GM23338 (cell line): ENCODE measurements around the gene CHN1. TPM values are rescaled to one million over a fixed set of nuclear protein-coding genes. Genes with fewer than 3 reads are reported as not detected.

Source experiments
- ATAC-seq: fragments of 200-7000 bp; cut with Tn5 transposase; 3 replicates; pipeline ENCODE4 v1.9.1; 2020
- DNase-seq: peaks from one replicate; pipeline ENCODE4 v3.0.0-alpha.2; 2015; ENCODE audit warnings: low spot score
- H2AFZ ChIP-seq: fragments of 200-600 bp; sonication (generic); 2 replicates; pipeline ENCODE4 v1.8.0; 2016; ENCODE audit warnings: antibody characterized with exemption, mild to moderate bottlenecking, moderate library complexity
- H3F3A ChIP-seq: fragments of 200-600 bp; sonication (generic); replicated peaks from 2 replicates; pipeline ENCODE4 v1.8.0; 2017; ENCODE audit warnings: antibody characterized with exemption, mixed run types, low read depth
- H3K27ac ChIP-seq: fragments of 200-600 bp; sonication (generic); 2 replicates; pipeline ENCODE4 v1.6.1; 2016; ENCODE audit warnings: low read depth
- H3K27me3 ChIP-seq: fragments of 200-600 bp; sonication (generic); 2 replicates; pipeline ENCODE4 v1.8.0; 2016; ENCODE audit warnings: mild to moderate bottlenecking, mixed run types, moderate library complexity; ENCODE audit not compliant: insufficient read depth
- H3K36me3 ChIP-seq: fragments of 200-600 bp; sonication (generic); 2 replicates; pipeline ENCODE4 v1.8.0; 2016; ENCODE audit warnings: mild to moderate bottlenecking; ENCODE audit not compliant: insufficient read depth
- H3K4me1 ChIP-seq: fragments of 200-600 bp; sonication (generic); 2 replicates; pipeline ENCODE4 v1.8.0; 2016; ENCODE audit warnings: mild to moderate bottlenecking, moderate library complexity; ENCODE audit not compliant: insufficient read depth
- H3K4me2 ChIP-seq: fragments of 200-600 bp; sonication (generic); 2 replicates; pipeline ENCODE4 v1.7.1; 2017; ENCODE audit warnings: mixed run types
- H3K4me3 ChIP-seq: fragments of 200-600 bp; sonication (generic); 2 replicates; pipeline ENCODE4 v1.6.1; 2016; ENCODE audit warnings: mixed run types
- H3K79me2 ChIP-seq: fragments of 200-600 bp; sonication (generic); replicated peaks from 2 replicates; pipeline ENCODE4 v1.8.0; 2017; ENCODE audit warnings: mild to moderate bottlenecking; ENCODE audit not compliant: insufficient read depth
- H3K9me2 ChIP-seq: fragments of 200-600 bp; sonication (generic); 2 replicates; pipeline ENCODE4 v1.8.0; 2017; ENCODE audit not compliant: insufficient read depth
- H4K20me1 ChIP-seq: fragments of 200-600 bp; sonication (generic); replicated peaks from 2 replicates; pipeline ENCODE4 v1.8.0; 2017; ENCODE audit warnings: mild to moderate bottlenecking; ENCODE audit not compliant: insufficient read depth
- H3K27ac Mint-ChIP-seq: 2 replicates; pipeline ENCODE4 v1.8.0; 2020; ENCODE audit warnings: inconsistent platforms, mild to moderate bottlenecking, moderate library complexity, mixed read lengths
- H3K27me3 Mint-ChIP-seq: 3 replicates; pipeline ENCODE4 v1.8.0; 2022; ENCODE audit warnings: low read depth, mild to moderate bottlenecking, moderate library complexity, mixed read lengths, inconsistent platforms; ENCODE audit not compliant: insufficient read depth, poor library complexity
- H3K36me3 Mint-ChIP-seq: 3 replicates; pipeline ENCODE4 v1.8.0; 2021; ENCODE audit warnings: low read depth, mild to moderate bottlenecking, inconsistent platforms, moderate library complexity, mixed read lengths
- H3K4me1 Mint-ChIP-seq: 3 replicates; pipeline ENCODE4 v1.8.0; 2020; ENCODE audit warnings: mild to moderate bottlenecking, inconsistent platforms, mixed read lengths
- H3K4me3 Mint-ChIP-seq: 3 replicates; pipeline ENCODE4 v1.8.0; 2021; ENCODE audit warnings: moderate library complexity, mild to moderate bottlenecking, inconsistent platforms, mixed read lengths
- H3K9me3 Mint-ChIP-seq: 3 replicates; pipeline ENCODE4 v1.8.0; 2020; ENCODE audit warnings: moderate library complexity, mild to moderate bottlenecking, inconsistent platforms, mixed read lengths
- CREB1 ChIP-seq: fragments of 250-450 bp; sonication (Bioruptor Pico); IDR thresholded peaks from 2 replicates; pipeline ENCODE4 v1.5.0; 2020; ENCODE audit warnings: low read depth, mild to moderate bottlenecking, moderate library complexity
- EZH2 ChIP-seq: fragments of 200-600 bp; sonication (generic); IDR thresholded peaks from one replicate; pipeline ENCODE4 v1.8.0; 2017; ENCODE audit warnings: antibody characterized with exemption, mild to moderate bottlenecking, low read depth; ENCODE audit not compliant: unreplicated experiment
- EZH2phosphoT487 ChIP-seq: fragments of 200-600 bp; sonication (generic); IDR thresholded peaks from one replicate; pipeline ENCODE4 v1.8.1; 2018; ENCODE audit warnings: antibody characterized with exemption; ENCODE audit not compliant: unreplicated experiment
- JUNB ChIP-seq: IDR thresholded peaks from one replicate; pipeline ENCODE4 v1.6.1; 2016; ENCODE audit warnings: antibody characterized with exemption; ENCODE audit not compliant: unreplicated experiment
- NANOG ChIP-seq: IDR thresholded peaks from 2 replicates; pipeline ENCODE4 v1.6.1; 2016; ENCODE audit warnings: antibody characterized with exemption, borderline replicate concordance
- POLR2AphosphoS5 ChIP-seq: IDR thresholded peaks from 2 replicates; pipeline ENCODE4 v1.6.1; 2016; ENCODE audit warnings: antibody characterized with exemption, low read depth
- STAT1 ChIP-seq: IDR thresholded peaks from one replicate; pipeline ENCODE4 v1.6.1; 2016; ENCODE audit warnings: antibody characterized with exemption; ENCODE audit not compliant: unreplicated experiment
- ZNF114 ChIP-seq: fragments of 250-450 bp; sonication (Bioruptor Pico); IDR thresholded peaks from 2 replicates; pipeline ENCODE4 v1.5.0; 2020; ENCODE audit warnings: mild to moderate bottlenecking, moderate library complexity
- ZNF331 ChIP-seq: fragments of 250-450 bp; sonication (Bioruptor Pico); IDR thresholded peaks from 2 replicates; pipeline ENCODE4 v1.5.0; 2020; ENCODE audit warnings: low read depth, mild to moderate bottlenecking, moderate library complexity
- polyA plus RNA-seq: library from polyadenylated mRNA; unstranded; fragments of >200 nt; fragmentation: Nextera tagmentation; extraction: Ambion mirVana; gene quantifications from 2 replicates; pipeline ENCODE4 v1.2.1, GENCODE V29; 2016
- total RNA-seq: library from RNA; depleted of rRNA; stranded (reverse); fragments of >200 nt; shearing (Covaris generic); gene quantifications from 2 replicates; pipeline ENCODE4 v1.2.3, GENCODE V29; 2014
- TF ChIP-seq, protein P1 (sequence below): fragments of 250-450 bp; sonication (Bioruptor Pico); IDR thresholded peaks from 2 replicates; pipeline ENCODE4 v1.5.0; 2020; ENCODE audit warnings: mild to moderate bottlenecking, moderate library complexity
- TF ChIP-seq, protein P2 (sequence below), 2 experiments: fragments of 200-600 bp in 1 of 2; sonication (generic) in 1 of 2; conservative IDR thresholded peaks; 2 replicates each; pipeline versions ENCODE4 v1.5.1 to v1.6.1; 2016 to 2017; ENCODE audit warnings: antibody characterized with exemption in 2 of 2, low read depth in 2 of 2, mild to moderate bottlenecking in 2 of 2, moderate library complexity in 1 of 2
- TF ChIP-seq, protein P3 (sequence below): IDR thresholded peaks from one replicate; pipeline ENCODE4 v1.6.1; 2018; ENCODE audit warnings: antibody characterized with exemption; ENCODE audit not compliant: unreplicated experiment
- TF ChIP-seq, protein P4 (sequence below): IDR thresholded peaks from 2 replicates; pipeline ENCODE4 v1.6.1; 2016; ENCODE audit warnings: antibody characterized with exemption

Gene CHN1
- total and polyA plus RNA-seq, 2 experiments from 2014 or later, result 28.1 to 36.5 TPM

DNA sequence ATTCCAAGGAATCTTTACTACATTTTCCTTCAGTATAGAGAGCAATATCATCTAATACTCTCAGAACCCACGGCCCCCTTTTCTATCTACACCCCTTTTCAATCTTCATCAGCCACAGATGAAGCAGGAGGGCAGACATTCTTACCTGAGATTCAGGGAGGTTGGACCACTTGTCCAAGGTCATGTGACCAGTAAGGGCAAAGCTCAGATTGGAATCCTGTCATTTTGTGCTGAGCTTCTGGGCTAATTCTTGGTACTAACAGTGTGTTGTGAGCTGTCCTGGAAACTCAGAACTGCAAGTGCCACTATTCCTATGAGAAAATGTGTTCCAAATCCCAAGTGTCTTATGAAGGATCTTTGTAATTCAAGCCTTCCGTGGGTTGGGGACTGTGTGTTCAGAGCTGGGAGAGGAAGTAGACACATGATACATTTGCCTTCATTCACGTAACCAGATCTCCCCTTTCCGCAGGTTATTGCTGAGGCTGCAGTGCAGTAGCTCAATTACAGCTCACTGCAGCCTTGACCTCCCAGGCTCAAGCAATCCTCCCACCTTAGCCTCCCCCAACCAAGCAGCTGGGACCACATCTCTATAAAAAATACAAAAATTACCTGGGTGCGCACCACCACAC, 244.2 kb downstream of the CHN1 start:
- H4K20me1 ChIP-seq, result no peaks in the 10 kb centered on the region
- no peaks in the 10 kb centered on the region for H3K9me3 Mint-ChIP-seq
- DNase-seq (no peak), ATAC-seq (no peak)
- 0 out of 2 replicates have a peak overlapping the region, but pooled peaks have one; percentile 14 for H2AFZ ChIP-seq
- H3K4me1 ChIP-seq, result peaks cover 10% of the 10 kb centered on the region; the same call in 1 of the 2 replicates
- no peaks in the 10 kb centered on the region for H3K79me2 ChIP-seq
- H3K27ac ChIP-seq, result no peak overlapping the region
- H3K36me3 ChIP-seq, result no peaks in the 10 kb centered on the region
- H3F3A ChIP-seq, result no peaks in the 10 kb centered on the region
- H3K4me1 Mint-ChIP-seq, result peaks cover 12% of the 10 kb centered on the region; the same call in 2 of the 3 replicates
- no peak for TF ChIP-seq EZH2
- no peak for TF ChIP-seq ZNF114 (CRISPR knock-in tag)
- TF ChIP-seq STAT1, result no peak
- TF ChIP-seq, protein P1, sequence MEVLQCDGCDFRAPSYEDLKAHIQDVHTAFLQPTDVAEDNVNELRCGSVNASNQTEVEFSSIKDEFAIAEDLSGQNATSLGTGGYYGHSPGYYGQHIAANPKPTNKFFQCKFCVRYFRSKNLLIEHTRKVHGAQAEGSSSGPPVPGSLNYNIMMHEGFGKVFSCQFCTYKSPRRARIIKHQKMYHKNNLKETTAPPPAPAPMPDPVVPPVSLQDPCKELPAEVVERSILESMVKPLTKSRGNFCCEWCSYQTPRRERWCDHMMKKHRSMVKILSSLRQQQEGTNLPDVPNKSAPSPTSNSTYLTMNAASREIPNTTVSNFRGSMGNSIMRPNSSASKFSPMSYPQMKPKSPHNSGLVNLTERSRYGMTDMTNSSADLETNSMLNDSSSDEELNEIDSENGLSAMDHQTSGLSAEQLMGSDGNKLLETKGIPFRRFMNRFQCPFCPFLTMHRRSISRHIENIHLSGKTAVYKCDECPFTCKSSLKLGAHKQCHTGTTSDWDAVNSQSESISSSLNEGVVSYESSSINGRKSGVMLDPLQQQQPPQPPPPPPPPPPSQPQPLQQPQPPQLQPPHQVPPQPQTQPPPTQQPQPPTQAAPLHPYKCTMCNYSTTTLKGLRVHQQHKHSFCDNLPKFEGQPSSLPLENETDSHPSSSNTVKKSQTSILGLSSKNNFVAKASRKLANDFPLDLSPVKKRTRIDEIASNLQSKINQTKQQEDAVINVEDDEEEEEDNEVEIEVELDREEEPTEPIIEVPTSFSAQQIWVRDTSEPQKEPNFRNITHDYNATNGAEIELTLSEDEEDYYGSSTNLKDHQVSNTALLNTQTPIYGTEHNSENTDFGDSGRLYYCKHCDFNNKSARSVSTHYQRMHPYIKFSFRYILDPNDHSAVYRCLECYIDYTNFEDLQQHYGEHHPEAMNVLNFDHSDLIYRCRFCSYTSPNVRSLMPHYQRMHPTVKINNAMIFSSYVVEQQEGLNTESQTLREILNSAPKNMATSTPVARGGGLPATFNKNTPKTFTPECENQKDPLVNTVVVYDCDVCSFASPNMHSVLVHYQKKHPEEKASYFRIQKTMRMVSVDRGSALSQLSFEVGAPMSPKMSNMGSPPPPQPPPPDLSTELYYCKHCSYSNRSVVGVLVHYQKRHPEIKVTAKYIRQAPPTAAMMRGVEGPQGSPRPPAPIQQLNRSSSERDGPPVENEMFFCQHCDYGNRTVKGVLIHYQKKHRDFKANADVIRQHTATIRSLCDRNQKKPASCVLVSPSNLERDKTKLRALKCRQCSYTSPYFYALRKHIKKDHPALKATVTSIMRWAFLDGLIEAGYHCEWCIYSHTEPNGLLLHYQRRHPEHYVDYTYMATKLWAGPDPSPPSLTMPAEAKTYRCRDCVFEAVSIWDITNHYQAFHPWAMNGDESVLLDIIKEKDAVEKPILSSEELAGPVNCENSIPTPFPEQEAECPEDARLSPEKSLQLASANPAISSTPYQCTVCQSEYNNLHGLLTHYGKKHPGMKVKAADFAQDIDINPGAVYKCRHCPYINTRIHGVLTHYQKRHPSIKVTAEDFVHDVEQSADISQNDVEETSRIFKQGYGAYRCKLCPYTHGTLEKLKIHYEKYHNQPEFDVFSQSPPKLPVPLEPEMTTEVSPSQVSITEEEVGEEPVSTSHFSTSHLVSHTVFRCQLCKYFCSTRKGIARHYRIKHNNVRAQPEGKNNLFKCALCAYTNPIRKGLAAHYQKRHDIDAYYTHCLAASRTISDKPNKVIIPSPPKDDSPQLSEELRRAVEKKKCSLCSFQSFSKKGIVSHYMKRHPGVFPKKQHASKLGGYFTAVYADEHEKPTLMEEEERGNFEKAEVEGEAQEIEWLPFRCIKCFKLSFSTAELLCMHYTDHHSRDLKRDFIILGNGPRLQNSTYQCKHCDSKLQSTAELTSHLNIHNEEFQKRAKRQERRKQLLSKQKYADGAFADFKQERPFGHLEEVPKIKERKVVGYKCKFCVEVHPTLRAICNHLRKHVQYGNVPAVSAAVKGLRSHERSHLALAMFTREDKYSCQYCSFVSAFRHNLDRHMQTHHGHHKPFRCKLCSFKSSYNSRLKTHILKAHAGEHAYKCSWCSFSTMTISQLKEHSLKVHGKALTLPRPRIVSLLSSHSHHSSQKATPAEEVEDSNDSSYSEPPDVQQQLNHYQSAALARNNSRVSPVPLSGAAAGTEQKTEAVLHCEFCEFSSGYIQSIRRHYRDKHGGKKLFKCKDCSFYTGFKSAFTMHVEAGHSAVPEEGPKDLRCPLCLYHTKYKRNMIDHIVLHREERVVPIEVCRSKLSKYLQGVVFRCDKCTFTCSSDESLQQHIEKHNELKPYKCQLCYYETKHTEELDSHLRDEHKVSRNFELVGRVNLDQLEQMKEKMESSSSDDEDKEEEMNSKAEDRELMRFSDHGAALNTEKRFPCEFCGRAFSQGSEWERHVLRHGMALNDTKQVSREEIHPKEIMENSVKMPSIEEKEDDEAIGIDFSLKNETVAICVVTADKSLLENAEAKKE (CRISPR knock-in tag), result no peak
- TF ChIP-seq JUNB, result no peak
- TF ChIP-seq, protein P2, sequence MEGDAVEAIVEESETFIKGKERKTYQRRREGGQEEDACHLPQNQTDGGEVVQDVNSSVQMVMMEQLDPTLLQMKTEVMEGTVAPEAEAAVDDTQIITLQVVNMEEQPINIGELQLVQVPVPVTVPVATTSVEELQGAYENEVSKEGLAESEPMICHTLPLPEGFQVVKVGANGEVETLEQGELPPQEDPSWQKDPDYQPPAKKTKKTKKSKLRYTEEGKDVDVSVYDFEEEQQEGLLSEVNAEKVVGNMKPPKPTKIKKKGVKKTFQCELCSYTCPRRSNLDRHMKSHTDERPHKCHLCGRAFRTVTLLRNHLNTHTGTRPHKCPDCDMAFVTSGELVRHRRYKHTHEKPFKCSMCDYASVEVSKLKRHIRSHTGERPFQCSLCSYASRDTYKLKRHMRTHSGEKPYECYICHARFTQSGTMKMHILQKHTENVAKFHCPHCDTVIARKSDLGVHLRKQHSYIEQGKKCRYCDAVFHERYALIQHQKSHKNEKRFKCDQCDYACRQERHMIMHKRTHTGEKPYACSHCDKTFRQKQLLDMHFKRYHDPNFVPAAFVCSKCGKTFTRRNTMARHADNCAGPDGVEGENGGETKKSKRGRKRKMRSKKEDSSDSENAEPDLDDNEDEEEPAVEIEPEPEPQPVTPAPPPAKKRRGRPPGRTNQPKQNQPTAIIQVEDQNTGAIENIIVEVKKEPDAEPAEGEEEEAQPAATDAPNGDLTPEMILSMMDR (conservative IDR thresholded peaks at IDR 0.05; ENCODE audit: low read depth in 2 of 2), result no peak
- TF ChIP-seq EZH2phosphoT487, result no peak
- TF ChIP-seq, protein P3, sequence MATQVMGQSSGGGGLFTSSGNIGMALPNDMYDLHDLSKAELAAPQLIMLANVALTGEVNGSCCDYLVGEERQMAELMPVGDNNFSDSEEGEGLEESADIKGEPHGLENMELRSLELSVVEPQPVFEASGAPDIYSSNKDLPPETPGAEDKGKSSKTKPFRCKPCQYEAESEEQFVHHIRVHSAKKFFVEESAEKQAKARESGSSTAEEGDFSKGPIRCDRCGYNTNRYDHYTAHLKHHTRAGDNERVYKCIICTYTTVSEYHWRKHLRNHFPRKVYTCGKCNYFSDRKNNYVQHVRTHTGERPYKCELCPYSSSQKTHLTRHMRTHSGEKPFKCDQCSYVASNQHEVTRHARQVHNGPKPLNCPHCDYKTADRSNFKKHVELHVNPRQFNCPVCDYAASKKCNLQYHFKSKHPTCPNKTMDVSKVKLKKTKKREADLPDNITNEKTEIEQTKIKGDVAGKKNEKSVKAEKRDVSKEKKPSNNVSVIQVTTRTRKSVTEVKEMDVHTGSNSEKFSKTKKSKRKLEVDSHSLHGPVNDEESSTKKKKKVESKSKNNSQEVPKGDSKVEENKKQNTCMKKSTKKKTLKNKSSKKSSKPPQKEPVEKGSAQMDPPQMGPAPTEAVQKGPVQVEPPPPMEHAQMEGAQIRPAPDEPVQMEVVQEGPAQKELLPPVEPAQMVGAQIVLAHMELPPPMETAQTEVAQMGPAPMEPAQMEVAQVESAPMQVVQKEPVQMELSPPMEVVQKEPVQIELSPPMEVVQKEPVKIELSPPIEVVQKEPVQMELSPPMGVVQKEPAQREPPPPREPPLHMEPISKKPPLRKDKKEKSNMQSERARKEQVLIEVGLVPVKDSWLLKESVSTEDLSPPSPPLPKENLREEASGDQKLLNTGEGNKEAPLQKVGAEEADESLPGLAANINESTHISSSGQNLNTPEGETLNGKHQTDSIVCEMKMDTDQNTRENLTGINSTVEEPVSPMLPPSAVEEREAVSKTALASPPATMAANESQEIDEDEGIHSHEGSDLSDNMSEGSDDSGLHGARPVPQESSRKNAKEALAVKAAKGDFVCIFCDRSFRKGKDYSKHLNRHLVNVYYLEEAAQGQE, result no peak
- TF ChIP-seq POLR2AphosphoS5, result no peak
- TF ChIP-seq NANOG, result no peak
- TF ChIP-seq ZNF331, result no peak
- no peak for TF ChIP-seq CREB1
- TF ChIP-seq, protein P4, sequence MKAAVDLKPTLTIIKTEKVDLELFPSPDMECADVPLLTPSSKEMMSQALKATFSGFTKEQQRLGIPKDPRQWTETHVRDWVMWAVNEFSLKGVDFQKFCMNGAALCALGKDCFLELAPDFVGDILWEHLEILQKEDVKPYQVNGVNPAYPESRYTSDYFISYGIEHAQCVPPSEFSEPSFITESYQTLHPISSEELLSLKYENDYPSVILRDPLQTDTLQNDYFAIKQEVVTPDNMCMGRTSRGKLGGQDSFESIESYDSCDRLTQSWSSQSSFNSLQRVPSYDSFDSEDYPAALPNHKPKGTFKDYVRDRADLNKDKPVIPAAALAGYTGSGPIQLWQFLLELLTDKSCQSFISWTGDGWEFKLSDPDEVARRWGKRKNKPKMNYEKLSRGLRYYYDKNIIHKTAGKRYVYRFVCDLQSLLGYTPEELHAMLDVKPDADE, result no peak
- no peak overlapping the region for H3K4me2 ChIP-seq
- no peak overlapping the region for H3K4me3 Mint-ChIP-seq
- peaks cover 3% of the 10 kb centered on the region; the same call in 1 of the 2 replicates for H3K9me2 ChIP-seq
- no peak overlapping the region for H3K27ac Mint-ChIP-seq
- H3K27me3 Mint-ChIP-seq, result no peaks in the 10 kb centered on the region
- no peak overlapping the region for H3K4me3 ChIP-seq
- no peaks in the 10 kb centered on the region for H3K36me3 Mint-ChIP-seq
- H3K27me3 ChIP-seq, result no peaks in the 10 kb centered on the region
